ENCODE data around the gene PEX3.

PEX3 gene

GRCh38 chr6:143540192-143540591 is 89.6 kb downstream of the PEX3 start:
- DNase-seq: no peak
